NK-92 (cell line): ENCODE measurements around the gene TMEM41B.

Experiments
- DNase-seq: peaks from one replicate; lab custom pipeline; 2025; ENCODE audit not compliant: unreplicated experiment; lab: John Stamatoyannopoulos, UW

The TMEM41B gene

DNA sequence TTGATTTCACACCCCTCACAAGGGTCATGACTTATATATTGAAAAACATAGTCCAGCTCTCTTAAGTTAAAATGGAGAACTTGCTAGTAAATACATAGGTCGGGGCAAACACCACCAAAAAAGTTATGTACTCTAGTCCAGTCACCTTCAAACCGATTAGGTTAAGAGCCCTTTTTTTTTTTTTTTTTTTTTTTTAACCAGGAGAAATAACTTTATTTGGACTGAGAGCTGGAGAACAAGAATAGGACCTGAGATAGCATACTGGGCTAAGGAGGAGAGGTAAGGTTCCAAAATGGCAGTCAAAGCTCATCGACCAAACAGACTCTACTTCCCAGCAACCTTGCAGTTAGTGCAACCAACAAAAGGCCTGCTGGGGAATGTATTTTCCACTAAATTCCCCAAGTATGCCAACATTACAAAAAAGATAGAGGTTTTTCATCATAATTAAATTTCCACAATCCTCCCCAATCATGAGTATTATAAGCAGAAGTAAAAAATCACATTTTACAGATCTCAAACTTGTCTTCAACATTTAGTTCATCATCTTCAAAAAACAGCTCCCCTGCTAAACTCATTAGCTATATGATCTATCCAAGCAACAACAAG lies 3.8 kb downstream of the TMEM41B start:
- DNase-seq: no peak

DNA sequence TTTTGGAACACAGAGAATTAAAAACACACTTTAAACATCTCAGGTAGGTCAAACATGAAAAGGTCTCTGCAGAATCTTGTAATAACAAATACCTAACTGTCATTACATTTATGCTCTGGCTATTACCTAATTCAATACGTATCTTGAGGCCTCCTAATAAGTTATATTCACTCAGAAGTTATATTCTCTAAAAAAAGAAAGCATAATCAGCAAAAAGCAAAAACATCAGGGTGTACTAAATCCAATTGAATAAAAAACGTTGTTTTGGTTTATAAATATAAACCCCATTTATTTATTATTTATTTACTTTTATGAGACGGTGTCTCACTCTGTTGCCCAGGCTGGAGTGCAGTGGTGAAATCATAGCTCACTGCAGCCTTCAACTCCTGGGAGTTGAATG lies 10.2 kb downstream of the TMEM41B start:
- no peak for DNase-seq

DNA sequence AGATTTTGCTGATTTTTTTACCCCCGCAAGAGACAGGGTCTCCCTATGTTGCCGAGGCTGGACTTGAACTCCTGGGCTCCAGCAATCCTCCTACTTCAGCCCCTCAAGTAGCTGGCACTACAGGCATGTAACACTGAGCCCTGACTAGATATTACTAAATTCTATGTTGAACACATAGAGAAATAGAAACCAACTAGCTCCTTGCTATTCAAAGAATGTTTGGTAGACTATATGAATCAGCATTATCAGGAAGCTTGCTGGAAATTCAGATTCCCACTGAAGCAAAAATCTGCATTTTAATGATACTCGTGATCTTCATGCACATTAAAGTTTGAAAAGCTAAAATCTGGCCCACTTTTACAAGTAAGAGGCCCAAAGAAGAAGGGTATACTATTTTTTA lies 11.9 kb downstream of the TMEM41B start:
- no peak for DNase-seq

DNA sequence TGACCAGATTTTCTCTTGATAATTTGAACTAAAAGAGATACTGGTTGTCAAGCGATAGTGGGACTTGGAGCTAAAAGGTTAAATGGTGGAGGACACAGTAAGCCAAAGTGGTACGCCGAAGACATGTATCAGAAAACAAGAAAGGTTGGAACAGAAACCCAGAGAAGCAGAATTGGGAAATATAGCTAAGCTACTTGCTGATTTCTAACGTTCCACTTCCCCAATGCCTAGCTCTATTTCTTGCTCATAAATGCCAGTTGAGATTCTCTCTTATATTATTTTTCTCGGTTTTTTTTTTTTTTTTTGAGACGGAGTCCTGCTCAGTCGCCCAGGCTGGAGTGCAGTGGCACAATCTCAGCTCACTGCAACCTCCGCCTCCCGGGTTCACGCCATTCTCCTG lies 12.7 kb downstream of the TMEM41B start:
- DNase-seq: no peak

DNA sequence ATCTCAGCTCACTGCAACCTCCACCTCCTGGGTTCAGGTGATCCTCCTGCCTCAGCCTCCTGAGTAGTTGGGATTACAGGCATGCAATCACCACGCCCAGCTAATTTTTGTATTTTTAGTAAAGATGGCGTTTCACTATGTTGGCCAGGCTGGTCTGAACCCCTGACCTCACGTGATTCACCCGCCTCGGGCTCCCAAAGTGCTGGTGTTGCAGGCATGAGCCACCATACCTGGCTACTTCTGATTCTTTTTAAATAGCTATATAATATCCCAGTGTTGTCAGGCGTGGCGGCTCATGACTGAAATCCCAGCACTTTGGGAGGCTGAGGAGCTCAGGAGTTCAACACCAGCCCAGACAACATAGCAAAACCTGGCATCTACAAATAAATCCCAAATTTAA lies 20.7 kb downstream of the TMEM41B start:
- DNase-seq: no peak

DNA sequence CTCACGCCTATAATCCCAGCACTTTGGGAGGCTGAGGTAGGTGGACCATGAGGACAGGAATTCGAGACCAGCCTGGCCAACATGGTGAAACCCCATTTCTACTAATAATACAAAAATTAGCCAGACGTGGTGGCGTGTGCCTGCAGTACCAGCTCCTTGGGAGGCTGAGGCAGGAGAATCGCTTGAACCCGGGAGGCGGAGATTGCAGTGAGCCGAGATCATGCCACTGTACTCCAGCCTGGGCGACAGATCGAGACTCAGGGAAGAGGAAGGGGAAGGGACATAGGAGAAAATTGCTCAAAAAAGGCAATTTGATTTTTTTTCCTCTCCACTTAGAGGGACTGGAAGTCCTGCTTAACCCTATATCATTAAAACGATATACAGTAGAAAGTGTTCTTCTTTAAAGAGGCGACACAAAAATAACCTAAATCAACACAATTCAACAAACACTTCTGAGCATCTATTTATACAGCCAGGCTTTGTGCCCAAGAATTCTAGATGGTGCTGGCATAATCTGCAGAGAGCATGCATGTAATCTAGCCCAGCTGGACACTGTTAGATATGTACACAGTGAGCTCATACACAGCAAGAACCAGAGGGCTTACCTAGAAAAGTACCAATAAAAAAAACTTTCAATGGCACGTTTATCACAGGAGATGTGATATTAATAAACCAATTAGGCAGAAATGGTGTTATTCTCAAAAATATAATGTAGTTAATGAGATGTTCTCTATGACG lies 28.4 kb downstream of the TMEM41B start:
- no peak for DNase-seq

DNA sequence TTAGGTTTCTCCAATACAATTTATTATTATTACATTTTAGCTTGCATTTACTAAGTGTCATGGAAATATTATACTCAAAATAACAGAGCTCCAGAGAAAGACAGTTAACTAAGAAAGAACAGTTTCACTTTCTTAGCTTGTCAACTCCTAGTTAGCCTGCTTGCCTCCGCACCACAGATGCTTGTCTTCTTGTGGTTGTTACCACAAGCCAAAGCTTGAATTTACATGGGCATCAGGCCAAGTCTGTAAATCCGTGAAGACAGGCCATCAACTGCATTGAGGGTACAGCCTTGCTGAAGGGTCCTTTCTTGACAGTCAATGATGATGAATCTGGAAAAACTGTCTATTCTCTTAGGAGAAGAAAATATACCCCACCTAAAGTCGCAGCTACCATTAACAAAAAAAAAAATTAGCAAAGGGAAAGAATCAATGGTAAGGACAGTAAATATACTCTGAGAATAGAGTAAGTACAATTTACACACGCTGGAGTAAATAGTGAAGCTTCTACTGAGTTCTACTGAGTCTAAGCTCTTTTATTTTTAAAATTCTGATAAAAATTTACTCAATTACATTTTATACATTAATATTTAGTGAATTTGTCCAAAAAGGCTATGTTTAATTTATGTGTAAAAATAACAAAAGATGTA lies 33.6 kb downstream of the TMEM41B start:
- DNase-seq: no peak

DNA sequence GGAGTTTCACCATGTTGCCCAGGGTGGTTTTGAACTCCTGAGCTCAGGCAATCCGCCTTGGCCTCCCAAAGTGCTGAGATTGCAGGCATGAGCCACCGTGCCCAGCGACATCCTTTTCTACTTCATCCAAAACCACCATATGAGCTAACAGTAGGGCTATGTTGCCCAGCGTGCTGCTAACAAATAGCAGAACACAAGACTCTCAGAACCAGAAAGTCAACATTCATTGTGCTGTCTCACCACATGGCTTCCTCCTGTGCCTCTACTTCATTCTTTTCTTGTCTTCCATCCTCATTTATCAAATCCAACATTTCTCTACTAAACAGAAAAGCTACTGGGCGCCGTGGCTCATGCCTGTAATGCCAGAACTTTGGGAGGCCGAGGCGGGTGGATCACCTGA lies 37.2 kb downstream of the TMEM41B start:
- DNase-seq: no peak

DNA sequence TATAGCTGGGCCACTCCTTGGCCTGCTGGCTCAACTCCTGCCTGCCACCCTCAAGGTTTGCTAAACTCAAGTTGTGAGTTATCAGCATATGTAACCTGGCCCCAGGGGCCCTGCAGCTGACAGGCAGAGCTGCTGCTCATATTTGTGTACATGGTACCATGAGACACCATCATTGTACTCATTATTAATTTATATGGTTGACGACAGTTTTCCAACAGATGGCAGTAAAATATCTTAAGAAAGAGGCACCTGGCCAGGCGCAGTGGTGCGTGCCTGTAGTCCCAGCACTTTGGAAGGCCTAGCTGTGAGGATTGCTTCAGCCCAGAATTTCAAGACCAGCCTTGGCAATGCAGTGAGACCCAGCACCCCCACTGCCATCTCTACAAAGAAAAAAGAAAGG lies 37.8 kb downstream of the TMEM41B start:
- no peak for DNase-seq

DNA sequence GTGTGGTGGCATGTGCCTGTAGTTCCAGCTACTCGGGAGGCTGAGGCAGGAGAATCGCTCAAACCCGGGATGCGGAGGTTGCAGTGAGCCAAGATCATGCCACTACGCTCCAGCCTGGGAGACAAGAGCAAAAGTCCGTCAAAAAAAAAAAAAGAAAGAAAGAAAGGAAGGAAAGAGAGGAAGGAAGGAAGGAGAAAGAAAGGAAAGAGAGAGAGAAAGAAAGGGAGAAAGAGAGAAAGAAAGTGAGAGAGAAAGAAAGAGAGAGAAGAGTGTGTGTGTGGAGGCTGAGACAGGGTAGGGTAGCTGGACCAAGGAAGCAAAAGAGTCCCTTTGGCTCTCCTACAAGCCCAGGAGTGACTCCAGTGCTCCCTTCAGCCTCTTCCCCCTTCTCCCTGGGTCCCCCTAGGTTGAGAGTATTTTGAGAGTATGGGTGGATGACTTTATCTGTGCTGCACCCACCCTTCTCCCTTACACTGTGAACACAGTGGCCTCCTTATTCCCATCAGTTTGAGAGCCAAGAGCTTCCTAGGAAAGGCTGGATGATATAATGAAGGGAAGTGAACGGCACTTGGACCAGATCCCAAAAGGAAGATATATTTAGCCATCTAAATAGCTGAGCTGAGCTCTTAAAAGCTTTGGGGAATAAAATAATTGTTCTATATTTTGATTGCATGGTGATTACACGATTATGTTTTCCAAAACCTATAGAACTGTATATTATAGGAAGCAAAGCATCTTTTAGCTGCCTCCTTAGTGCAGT lies 39.7 kb downstream of the TMEM41B start:
- no peak for DNase-seq

DNA sequence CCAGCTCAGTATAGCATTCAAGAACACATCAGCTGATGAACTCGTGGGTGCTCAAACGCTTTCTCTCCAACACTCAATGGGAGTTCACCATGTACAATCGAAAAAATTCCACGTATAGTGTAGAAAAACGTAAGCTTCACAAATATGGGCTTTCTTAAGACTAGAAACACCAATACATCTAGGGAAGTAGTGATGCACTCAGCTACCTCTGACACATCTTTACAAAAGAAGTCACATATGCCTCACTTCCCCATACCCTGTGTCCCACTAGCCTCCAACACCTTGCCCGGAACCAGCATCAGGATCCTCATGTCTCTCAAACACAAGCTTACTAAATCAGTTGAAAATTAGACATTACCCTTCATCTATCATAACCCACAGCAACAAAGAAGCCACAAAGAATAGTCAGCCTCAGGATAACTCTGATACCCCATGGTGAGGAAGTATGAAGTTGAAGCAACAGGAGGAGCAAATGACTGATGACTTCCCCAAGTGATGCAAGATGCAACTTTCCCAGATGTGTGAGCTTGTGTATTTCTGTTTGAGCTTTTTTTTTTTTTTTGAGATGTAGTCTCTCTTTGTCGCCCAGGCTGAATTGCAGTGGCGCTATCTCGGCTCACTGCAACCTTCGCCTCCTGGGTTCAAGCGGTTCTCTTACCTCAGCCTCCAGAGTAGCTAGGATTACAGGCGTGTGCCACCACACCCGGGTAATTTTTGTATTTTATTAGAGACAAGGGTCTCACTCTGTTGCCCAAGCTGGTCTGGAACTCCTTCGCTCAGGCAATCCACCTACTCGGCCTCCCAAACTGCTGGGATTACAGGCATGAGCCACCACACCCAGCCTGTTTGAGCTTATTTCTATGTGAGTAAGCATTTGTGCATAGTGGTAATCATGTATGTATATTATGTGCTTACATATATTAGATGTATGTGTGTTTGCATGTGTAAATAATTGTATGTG lies 40.7 kb downstream of the TMEM41B start:
- DNase-seq: no peak

DNA sequence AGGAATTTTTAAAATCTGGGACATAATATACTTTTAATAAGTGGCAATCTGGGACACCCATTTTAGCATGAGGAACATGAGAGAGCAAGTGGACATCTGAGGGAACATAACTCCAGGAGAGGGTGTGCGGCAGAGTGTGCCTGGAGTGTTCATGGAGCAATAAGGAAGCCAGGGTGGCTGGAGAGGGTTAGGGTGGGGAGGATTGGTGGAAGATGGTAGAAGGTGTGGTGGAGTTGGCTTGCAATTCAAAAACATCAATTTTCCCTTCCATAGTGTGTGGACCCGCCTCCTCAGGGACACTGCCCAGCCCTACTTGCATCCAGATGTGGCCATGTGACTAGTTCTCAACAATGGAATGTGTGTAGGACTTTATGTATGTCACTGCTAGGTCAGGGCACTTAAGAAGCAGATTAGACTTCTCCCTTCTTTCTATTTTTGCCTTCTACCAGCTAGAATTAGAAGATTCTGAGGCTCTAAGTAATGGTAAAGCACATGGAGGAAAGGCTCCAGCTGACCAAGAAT lies 44.8 kb downstream of the TMEM41B start:
- DNase-seq: no peak

DNA sequence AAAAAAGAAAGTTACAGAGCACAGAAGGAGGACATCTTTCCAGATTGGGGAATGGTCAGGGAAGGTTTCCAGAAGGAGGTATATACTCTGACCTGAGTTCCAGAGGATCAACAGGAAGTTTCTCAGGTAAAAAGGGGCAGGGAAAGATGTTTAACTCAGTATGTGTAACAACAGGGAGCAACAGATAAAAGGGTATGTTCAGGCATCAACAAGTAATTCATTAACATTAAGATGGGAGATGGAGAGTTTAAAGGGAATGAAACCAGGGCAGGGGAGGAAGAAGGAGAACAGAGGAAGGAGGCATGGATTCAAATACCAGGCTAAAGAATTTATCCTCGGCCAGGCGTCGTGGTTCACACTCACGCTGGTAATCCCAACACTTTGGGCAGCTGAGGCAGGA lies 46.7 kb downstream of the TMEM41B start:
- no peak for DNase-seq

DNA sequence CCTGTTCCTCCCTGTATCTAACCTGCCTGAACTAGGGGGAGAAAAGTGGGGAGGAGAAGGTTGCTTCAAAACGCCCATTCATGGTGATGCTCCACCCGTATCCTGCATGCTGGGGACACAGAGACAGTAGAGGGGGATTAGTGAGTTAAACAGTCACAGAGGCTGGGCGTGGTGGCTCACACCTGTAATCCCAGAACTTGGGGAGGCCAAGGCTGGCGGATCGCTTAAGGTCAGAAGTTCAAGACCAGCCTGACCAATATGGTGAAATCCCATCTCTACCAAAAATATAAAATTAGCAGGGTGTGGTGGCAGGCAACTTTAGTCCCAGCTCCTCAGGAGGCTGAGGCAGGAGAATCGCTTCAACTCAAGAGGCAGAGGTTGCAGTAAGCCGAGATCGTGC lies 47.5 kb downstream of the TMEM41B start:
- no peak for DNase-seq

DNA sequence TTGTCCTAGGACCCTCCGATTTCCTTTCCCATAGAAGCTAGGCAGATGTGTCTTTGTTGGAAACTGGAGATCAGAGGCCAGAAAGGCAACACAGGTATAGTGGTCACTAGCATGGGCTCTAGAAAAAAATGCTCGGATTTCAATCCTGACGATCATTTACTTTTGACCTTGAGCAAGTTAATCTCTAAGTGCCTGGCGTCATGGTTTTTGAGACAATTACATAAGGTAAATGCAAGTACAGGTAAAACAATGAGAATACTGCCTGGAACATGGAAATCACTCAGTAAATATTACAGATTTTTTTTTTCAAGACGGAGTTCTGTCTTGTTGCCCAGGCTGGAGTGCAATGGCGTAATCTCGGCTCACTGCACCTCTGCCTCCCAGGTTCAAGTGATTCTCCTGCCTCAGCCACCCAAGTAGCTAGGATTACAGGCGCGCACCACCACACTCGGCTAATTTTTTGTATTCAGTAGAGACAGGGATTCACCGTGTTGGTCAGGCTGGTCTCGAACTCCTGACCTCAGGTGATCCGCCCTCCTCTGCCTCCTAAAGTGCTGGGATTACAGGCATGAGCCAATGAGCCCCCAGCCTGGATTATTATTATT lies 48.2 kb downstream of the TMEM41B start:
- DNase-seq: no peak

DNA sequence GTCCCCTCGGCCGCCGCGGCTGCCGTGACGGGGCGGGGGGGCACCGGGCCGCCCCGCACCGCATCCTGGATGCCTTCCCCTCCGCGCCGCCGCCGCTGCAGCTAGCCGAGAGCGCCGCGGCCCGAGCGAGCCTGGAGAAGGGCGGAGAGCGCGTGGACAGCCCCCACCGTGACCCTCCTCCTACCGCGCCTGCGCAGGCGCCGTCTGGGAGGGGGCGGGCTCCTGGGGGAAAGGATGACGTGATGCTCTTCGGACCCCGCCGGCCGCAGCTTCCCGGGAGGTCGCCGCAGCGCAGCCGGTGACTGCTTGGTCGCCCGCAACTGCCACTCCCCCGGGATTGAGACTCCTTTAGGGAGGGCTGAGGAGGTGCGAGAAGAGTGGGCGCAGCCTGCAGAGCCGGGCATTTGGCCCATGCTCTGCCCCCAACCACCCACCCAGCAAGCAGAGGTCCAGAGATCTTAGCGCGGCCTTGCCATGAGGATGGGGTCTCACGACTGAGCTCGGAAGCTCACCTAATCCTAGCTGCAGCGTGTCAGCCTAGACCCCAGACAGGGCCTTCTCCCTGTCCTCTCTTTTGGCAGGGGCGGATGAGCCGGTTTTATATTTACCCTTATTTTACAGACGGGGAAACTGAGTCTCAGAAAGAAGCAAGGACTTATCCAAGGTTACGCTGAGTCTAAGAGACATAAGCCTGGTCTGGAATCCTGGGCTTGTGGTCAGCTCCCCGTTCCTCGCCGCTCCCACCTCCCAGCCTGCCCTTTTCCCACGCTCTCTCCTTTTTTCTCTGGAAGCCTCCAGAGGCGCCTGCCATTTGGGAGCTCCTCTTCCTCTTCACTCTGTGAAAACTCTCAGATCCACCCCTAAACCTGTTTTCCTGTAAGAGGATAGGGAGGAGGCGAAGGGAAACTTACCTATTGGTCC lies 48.9 kb downstream of the TMEM41B start, which contains the start of gene DENND5A:
TSS of gene DENND5A (minus strand) at position 140 of the 921 bp plus-strand sequence. CDS start 281 bp downstream, outside the sequence.
- DNase-seq: no peak

DNA sequence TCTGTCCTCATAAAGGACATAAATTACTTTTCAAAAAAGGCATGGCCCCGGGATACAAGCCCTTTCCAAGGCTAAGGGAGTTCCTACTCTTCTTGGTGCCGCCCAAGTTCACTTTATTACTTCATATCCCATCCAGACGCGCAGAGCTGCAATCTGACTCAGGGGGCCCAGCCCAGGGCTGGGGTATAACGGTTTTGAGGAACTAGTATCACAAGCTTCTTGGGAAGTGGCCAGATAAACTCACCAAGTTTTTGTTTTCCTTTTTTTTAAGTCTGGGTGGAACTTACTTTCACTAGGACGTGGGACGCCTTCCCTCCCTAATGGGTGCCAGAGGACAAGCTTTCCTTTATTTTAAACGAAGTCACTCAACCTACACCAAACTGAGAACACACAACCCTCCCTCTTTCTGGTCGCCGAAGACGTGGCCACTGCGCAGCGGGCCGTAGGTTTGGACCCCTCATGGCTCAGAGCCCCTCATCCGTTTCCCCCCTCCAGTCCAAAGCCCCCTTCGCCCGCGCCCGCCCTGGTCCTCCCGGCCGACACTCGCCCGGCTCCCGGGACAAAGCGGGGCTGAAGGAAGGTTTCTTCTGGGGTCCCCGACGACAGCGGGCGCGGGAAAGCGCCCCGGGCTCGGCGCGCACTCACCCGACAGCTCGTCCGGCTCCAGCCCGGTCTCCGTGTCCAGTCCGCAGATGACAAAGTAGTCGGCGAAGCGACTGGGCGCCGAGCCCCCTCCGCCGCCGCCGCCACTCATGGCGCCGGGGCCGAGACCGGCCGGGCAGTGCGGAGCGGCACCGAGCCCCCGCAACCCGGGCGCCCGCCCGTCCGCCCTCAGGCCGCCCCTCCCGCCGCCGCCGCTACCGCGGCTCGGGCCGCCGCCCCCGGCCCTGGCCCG lies 49.8 kb downstream of the TMEM41B start:
- no peak for DNase-seq

DNA sequence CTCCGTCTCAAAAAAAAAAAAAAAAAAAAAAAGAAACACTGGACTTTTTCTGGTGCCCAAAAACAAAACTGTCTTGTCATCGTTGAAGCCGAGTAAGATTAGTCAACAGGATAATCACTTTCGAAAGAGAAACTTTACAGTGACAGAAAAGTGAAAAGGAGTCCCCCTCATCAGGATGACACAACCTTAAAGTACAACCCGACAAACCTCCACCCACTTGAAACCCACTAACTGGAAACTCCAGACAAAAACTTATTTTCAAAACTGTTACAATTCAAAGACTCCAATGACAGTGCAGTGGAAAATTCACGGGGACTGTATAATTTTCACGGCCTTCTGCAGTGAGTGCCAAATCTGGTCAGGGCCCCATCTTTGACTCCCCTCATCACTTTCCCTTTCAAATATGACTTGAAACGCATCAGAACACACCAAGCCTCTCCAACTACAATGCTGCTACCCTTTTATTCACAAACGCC lies 50.5 kb downstream of the TMEM41B start:
- no peak for DNase-seq
